HepG2 (cell line): ENCODE data around the gene TMEM63B. TPM values are rescaled to one million over a fixed set of nuclear protein-coding genes. Genes with fewer than 3 reads are reported as not detected.
A peak's percentile ranks its signal among the peaks of the same experiment; 100 is the strongest.

Source experiments
- ATF7-NPFF ChIP-seq: sonication (generic); formaldehyde crosslinking; IDR thresholded peaks from 2 replicates; pipeline ENCODE4 v1.8.1; 2023; ENCODE audit warnings: mild to moderate bottlenecking, low read depth, missing genetic modification reagents, moderate library complexity
- CBFB ChIP-seq: sonication (generic); formaldehyde crosslinking; IDR thresholded peaks from 2 replicates; pipeline ENCODE4 v1.4.0; 2020; ENCODE audit warnings: missing genetic modification reagents
- FOXK1 ChIP-seq: sonication (generic); formaldehyde crosslinking; IDR thresholded peaks from 2 replicates; pipeline ENCODE4 v1.4.0; 2020; ENCODE audit warnings: low read depth, missing genetic modification reagents, borderline replicate concordance
- JARID2 ChIP-seq: sonication (generic); formaldehyde crosslinking; IDR thresholded peaks from 2 replicates; pipeline ENCODE4 v1.8.1; 2023; ENCODE audit warnings: missing genetic modification reagents, inconsistent platforms; ENCODE audit not compliant: insufficient replicate concordance
- MED1 ChIP-seq: sonication (generic); formaldehyde crosslinking; IDR thresholded peaks from 2 replicates; pipeline ENCODE4 v1.4.0; 2020; ENCODE audit warnings: missing genetic modification reagents
- MLLT10 ChIP-seq: sonication (generic); formaldehyde crosslinking; IDR thresholded peaks from 2 replicates; pipeline ENCODE4 v1.4.0; 2020; ENCODE audit warnings: missing genetic modification reagents
- ZNF253 ChIP-seq: sonication (generic); formaldehyde crosslinking; IDR thresholded peaks from 2 replicates; pipeline ENCODE4 v1.8.0; 2022; ENCODE audit warnings: mild to moderate bottlenecking, missing genetic modification reagents, borderline replicate concordance
- polyA plus RNA-seq, 8 experiments: library from polyadenylated mRNA; depleted of rRNA in 3 of 8; stranded (reverse) in 7 of 8; unstranded in 1 of 8; fragments of >200 nt; fragmentation: Illumina TruSeq in 4 of 8; extraction: Trizol in 4 of 8; gene quantifications; 2 replicates each; pipeline versions ENCODE4 v1.2.1 to v1.2.3, GENCODE V29; 2011 to 2016; ENCODE audit warnings: low read depth in 4 of 8, missing spikeins in 1 of 8, mixed read lengths in 1 of 8; ENCODE audit not compliant: insufficient read depth in 1 of 8
- total RNA-seq, 5 experiments: library from RNA; depleted of rRNA; stranded (reverse); fragments of >200 nt; fragmentation: Illumina TruSeq; extraction: Trizol; gene quantifications; 2 replicates each; pipeline ENCODE4 v1.2.3, GENCODE V29; 2016; ENCODE audit warnings: low read depth in 1 of 5
- TF ChIP-seq, protein P1 (sequence below): sonication (generic); formaldehyde crosslinking; IDR thresholded peaks from 2 replicates; pipeline ENCODE4 v1.9.0; 2021; ENCODE audit warnings: mild to moderate bottlenecking, missing genetic modification reagents
- TF ChIP-seq, protein P2 (sequence below): sonication (generic); formaldehyde crosslinking; IDR thresholded peaks from 2 replicates; pipeline ENCODE4 v1.4.0; 2020; ENCODE audit warnings: missing genetic modification reagents
- TF ChIP-seq, protein P3 (sequence below): sonication (generic); formaldehyde crosslinking; IDR thresholded peaks from 2 replicates; pipeline ENCODE4 v1.8.1; 2022; ENCODE audit warnings: mild to moderate bottlenecking, missing genetic modification reagents
- TF ChIP-seq, protein P4 (sequence below): sonication (generic); formaldehyde crosslinking; conservative IDR thresholded peaks from 2 replicates; pipeline ENCODE4 v1.8.0; 2022; ENCODE audit warnings: mild to moderate bottlenecking, moderate library complexity, missing genetic modification reagents
- TF ChIP-seq, protein P5 (sequence below): sonication (generic); formaldehyde crosslinking; IDR thresholded peaks from 2 replicates; pipeline ENCODE4 v1.5.0; 2020; ENCODE audit warnings: mild to moderate bottlenecking, missing genetic modification reagents, borderline replicate concordance

TMEM63B gene
- total and polyA plus RNA-seq, 2 of the 13 experiments (the other 11 are each of a cell fraction or from before 2014, with no cell fraction given), result 27.4 to 75.8 TPM

DNA sequence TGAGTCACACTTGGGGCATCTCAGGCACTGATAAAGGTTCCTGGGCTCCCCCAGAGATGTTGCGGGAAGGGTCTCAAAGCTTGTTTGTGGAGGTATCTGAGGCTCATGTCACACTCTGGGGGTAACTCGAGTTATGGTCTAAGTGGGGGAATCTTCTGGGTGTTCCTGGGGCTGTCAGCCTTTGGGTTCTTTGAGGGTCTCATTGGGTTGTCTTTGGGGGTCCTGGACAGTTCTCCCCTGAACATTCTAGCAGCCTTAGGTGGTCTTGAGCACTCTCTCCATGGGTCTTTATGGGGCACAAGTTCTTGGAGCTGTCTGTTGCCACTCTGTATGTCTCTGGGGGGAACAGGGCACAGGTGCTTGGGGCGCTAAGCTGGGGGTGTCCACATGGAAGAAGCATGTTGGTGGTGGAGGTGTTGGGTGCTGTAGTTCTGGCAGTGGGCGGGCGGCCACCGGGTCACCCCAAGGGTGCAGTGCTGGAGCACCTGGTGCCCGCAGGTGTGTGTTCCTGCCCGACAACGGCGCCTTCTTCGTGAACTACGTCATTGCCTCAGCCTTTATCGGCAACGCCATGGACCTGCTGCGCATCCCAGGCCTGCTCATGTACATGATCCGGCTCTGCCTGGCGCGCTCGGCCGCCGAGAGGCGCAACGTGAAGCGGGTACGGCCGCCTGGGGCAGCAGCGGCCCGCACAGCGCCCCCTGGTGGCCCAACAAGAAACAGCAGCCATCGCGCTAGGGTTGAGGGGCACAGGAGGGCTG lies 24.2 kb downstream of the TMEM63B start (continued):
- TF ChIP-seq, protein P1, sequence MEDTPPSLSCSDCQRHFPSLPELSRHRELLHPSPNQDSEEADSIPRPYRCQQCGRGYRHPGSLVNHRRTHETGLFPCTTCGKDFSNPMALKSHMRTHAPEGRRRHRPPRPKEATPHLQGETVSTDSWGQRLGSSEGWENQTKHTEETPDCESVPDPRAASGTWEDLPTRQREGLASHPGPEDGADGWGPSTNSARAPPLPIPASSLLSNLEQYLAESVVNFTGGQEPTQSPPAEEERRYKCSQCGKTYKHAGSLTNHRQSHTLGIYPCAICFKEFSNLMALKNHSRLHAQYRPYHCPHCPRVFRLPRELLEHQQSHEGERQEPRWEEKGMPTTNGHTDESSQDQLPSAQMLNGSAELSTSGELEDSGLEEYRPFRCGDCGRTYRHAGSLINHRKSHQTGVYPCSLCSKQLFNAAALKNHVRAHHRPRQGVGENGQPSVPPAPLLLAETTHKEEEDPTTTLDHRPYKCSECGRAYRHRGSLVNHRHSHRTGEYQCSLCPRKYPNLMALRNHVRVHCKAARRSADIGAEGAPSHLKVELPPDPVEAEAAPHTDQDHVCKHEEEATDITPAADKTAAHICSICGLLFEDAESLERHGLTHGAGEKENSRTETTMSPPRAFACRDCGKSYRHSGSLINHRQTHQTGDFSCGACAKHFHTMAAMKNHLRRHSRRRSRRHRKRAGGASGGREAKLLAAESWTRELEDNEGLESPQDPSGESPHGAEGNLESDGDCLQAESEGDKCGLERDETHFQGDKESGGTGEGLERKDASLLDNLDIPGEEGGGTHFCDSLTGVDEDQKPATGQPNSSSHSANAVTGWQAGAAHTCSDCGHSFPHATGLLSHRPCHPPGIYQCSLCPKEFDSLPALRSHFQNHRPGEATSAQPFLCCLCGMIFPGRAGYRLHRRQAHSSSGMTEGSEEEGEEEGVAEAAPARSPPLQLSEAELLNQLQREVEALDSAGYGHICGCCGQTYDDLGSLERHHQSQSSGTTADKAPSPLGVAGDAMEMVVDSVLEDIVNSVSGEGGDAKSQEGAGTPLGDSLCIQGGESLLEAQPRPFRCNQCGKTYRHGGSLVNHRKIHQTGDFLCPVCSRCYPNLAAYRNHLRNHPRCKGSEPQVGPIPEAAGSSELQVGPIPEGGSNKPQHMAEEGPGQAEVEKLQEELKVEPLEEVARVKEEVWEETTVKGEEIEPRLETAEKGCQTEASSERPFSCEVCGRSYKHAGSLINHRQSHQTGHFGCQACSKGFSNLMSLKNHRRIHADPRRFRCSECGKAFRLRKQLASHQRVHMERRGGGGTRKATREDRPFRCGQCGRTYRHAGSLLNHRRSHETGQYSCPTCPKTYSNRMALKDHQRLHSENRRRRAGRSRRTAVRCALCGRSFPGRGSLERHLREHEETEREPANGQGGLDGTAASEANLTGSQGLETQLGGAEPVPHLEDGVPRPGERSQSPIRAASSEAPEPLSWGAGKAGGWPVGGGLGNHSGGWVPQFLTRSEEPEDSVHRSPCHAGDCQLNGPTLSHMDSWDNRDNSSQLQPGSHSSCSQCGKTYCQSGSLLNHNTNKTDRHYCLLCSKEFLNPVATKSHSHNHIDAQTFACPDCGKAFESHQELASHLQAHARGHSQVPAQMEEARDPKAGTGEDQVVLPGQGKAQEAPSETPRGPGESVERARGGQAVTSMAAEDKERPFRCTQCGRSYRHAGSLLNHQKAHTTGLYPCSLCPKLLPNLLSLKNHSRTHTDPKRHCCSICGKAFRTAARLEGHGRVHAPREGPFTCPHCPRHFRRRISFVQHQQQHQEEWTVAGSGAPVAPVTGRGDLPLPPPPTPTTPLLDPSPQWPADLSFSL (CRISPR knock-in tag), result peak; percentile 48; the same call in 1 of the 2 replicates
- peak; percentile 67; the same call in 1 of the 2 replicates for TF ChIP-seq ZNF253 (CRISPR knock-in tag)
- TF ChIP-seq, protein P2, sequence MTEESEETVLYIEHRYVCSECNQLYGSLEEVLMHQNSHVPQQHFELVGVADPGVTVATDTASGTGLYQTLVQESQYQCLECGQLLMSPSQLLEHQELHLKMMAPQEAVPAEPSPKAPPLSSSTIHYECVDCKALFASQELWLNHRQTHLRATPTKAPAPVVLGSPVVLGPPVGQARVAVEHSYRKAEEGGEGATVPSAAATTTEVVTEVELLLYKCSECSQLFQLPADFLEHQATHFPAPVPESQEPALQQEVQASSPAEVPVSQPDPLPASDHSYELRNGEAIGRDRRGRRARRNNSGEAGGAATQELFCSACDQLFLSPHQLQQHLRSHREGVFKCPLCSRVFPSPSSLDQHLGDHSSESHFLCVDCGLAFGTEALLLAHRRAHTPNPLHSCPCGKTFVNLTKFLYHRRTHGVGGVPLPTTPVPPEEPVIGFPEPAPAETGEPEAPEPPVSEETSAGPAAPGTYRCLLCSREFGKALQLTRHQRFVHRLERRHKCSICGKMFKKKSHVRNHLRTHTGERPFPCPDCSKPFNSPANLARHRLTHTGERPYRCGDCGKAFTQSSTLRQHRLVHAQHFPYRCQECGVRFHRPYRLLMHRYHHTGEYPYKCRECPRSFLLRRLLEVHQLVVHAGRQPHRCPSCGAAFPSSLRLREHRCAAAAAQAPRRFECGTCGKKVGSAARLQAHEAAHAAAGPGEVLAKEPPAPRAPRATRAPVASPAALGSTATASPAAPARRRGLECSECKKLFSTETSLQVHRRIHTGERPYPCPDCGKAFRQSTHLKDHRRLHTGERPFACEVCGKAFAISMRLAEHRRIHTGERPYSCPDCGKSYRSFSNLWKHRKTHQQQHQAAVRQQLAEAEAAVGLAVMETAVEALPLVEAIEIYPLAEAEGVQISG (CRISPR knock-in tag), result peak; percentile 72; the same call in 1 of the 2 replicates
- TF ChIP-seq, protein P3, sequence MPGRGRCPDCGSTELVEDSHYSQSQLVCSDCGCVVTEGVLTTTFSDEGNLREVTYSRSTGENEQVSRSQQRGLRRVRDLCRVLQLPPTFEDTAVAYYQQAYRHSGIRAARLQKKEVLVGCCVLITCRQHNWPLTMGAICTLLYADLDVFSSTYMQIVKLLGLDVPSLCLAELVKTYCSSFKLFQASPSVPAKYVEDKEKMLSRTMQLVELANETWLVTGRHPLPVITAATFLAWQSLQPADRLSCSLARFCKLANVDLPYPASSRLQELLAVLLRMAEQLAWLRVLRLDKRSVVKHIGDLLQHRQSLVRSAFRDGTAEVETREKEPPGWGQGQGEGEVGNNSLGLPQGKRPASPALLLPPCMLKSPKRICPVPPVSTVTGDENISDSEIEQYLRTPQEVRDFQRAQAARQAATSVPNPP (CRISPR knock-in tag), result 0 out of 2 replicates have a peak, but pooled peaks have one; percentile 76
- TF ChIP-seq, protein P4, sequence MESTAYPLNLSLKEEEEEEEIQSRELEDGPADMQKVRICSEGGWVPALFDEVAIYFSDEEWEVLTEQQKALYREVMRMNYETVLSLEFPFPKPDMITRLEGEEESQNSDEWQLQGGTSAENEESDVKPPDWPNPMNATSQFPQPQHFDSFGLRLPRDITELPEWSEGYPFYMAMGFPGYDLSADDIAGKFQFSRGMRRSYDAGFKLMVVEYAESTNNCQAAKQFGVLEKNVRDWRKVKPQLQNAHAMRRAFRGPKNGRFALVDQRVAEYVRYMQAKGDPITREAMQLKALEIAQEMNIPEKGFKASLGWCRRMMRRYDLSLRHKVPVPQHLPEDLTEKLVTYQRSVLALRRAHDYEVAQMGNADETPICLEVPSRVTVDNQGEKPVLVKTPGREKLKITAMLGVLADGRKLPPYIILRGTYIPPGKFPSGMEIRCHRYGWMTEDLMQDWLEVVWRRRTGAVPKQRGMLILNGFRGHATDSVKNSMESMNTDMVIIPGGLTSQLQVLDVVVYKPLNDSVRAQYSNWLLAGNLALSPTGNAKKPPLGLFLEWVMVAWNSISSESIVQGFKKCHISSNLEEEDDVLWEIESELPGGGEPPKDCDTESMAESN, result peak; percentile 52; the same call in 1 of the 2 replicates
- TF ChIP-seq MLLT10, result no peak
- TF ChIP-seq JARID2, result peak; percentile 35
- TF ChIP-seq ATF7-NPFF, result peak; percentile 50; the same call in 1 of the 2 replicates
- TF ChIP-seq, protein P5, sequence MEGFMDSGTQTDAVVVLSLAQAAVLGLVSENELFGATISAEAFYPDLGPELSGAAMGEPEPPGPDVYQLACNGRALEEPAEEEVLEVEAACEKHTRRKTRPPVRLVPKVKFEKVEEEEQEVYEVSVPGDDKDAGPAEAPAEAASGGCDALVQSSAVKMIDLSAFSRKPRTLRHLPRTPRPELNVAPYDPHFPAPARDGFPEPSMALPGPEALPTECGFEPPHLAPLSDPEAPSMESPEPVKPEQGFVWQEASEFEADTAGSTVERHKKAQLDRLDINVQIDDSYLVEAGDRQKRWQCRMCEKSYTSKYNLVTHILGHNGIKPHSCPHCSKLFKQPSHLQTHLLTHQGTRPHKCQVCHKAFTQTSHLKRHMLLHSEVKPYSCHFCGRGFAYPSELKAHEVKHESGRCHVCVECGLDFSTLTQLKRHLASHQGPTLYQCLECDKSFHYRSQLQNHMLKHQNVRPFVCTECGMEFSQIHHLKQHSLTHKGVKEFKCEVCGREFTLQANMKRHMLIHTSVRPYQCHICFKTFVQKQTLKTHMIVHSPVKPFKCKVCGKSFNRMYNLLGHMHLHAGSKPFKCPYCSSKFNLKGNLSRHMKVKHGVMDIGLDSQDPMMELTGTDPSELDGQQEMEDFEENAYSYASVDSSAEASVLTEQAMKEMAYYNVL (CRISPR knock-in tag), result 0 out of 2 replicates have a peak, but pooled peaks have one; percentile 53
- peak; percentile 55; the same call in 1 of the 2 replicates for TF ChIP-seq FOXK1 (CRISPR knock-in tag)
- peak; percentile 45; the same call in 1 of the 2 replicates for TF ChIP-seq CBFB (CRISPR knock-in tag)
- peak; percentile 49; the same call in 1 of the 2 replicates for TF ChIP-seq MED1 (CRISPR knock-in tag)
